DOHH2 (cell line): ENCODE data around the gene INSM1.

Source experiments
- H3F3A ChIP-seq: fragments of 200-600 bp; sonication (generic), shearing (Covaris generic); 2 replicates; pipeline ENCODE4 v1.6.0; 2016; ENCODE audit warnings: antibody characterized with exemption, mild to moderate bottlenecking; ENCODE audit not compliant: control insufficient read depth, insufficient read depth
- H3K27ac ChIP-seq: fragments of 200-600 bp; sonication (generic); 2 replicates; pipeline ENCODE4 v1.5.1; 2014; ENCODE audit warnings: low read depth, mild to moderate bottlenecking, low read length, moderate library complexity
- H3K27me3 ChIP-seq: fragments of 200-600 bp; sonication (generic); 2 replicates; pipeline ENCODE4 v1.6.1; 2014; ENCODE audit warnings: mild to moderate bottlenecking, low read length, mixed read lengths; ENCODE audit not compliant: control insufficient read depth
- H3K36me3 ChIP-seq: fragments of 200-600 bp; sonication (generic); 2 replicates; pipeline ENCODE4 v1.6.1; 2014; ENCODE audit warnings: mild to moderate bottlenecking, low read length, moderate library complexity, mixed read lengths; ENCODE audit not compliant: control insufficient read depth
- H3K4me1 ChIP-seq: fragments of 200-600 bp; sonication (generic); 2 replicates; pipeline ENCODE4 v1.6.1; 2014; ENCODE audit warnings: mild to moderate bottlenecking, low read length, mixed read lengths; ENCODE audit not compliant: control insufficient read depth
- H3K4me2 ChIP-seq: fragments of 200-600 bp; sonication (generic); 2 replicates; pipeline ENCODE4 v1.6.0; 2014; ENCODE audit warnings: mild to moderate bottlenecking, low read length, moderate library complexity
- H3K4me3 ChIP-seq: fragments of 200-600 bp; sonication (generic); 2 replicates; pipeline ENCODE4 v1.5.1; 2014; ENCODE audit warnings: mild to moderate bottlenecking, low read length, mixed read lengths
- H3K79me2 ChIP-seq: fragments of 200-600 bp; sonication (generic); 2 replicates; pipeline ENCODE4 v1.6.1; 2014; ENCODE audit warnings: mild to moderate bottlenecking, low read length, mixed read lengths; ENCODE audit not compliant: control insufficient read depth
- H3K9me2 ChIP-seq: fragments of 200-600 bp; sonication (generic); replicated peaks from 2 replicates; pipeline ENCODE4 v1.6.1; 2014; ENCODE audit warnings: mild to moderate bottlenecking, low read length, mixed read lengths; ENCODE audit not compliant: control insufficient read depth
- H3K9me3 ChIP-seq: fragments of 200-600 bp; sonication (generic); 2 replicates; pipeline ENCODE4 v1.6.1; 2014; ENCODE audit warnings: antibody characterized with exemption, low read length, mixed read lengths; ENCODE audit not compliant: control insufficient read depth, insufficient read depth
- H4K20me1 ChIP-seq: fragments of 200-600 bp; sonication (generic); 2 replicates; pipeline ENCODE4 v1.6.0; 2014; ENCODE audit warnings: low read depth, mild to moderate bottlenecking, antibody characterized with exemption, low read length, moderate library complexity; ENCODE audit not compliant: control insufficient read depth, insufficient read depth
- EZH2phosphoT487 ChIP-seq: fragments of 200-600 bp; sonication (generic); IDR thresholded peaks from 2 replicates; pipeline ENCODE4 v1.6.1; 2017; ENCODE audit warnings: borderline replicate concordance, mild to moderate bottlenecking, antibody characterized with exemption, low read length, moderate library complexity, mixed read lengths
- TF ChIP-seq, protein P1 (sequence below): fragments of 200-600 bp; sonication (generic); IDR thresholded peaks from one replicate; pipeline ENCODE4 v1.5.1; 2014; ENCODE audit warnings: antibody characterized with exemption, mild to moderate bottlenecking, low read depth, low read length; ENCODE audit not compliant: poor library complexity, severe bottlenecking

Gene INSM1

DNA sequence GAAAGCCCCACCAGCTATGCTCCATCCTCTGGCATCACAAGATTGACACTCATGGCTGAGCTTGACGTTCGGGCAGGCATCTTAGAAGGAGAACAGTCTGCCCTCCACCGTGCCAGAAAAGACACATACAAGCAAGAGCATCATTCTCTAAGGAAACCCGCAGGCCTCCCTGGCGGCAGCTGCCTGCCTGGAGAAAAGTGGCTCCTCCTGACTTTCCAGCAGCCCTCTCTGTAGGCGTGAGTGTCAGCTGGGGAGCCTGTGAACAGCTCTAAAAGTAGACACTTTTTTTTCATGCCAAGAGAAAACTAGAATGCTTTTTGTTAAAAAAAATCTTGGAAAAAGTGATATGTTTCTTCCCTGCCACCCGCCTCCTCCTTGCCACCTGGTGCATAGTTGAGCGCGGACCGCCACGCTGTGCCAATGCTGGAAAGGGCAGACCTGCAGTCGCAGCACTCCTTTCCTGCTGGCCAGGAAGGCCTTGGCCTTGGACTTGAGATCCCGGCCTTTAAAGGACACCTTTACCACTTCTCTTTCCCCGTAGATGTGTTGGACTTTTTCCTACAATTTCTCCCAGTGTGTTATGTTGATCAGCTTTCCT lies 29.7 kb upstream of the INSM1 start:
- peaks cover 3% of the 10 kb centered on the region for H3K27me3 ChIP-seq
- H3K4me3 ChIP-seq = no peak overlapping the region
- no peaks in the 10 kb centered on the region for H3K9me2 ChIP-seq
- no peaks in the 10 kb centered on the region for H3K9me3 ChIP-seq
- no peaks in the 10 kb centered on the region for H3F3A ChIP-seq
- TF ChIP-seq EZH2phosphoT487 = no peak
- TF ChIP-seq, protein P1, sequence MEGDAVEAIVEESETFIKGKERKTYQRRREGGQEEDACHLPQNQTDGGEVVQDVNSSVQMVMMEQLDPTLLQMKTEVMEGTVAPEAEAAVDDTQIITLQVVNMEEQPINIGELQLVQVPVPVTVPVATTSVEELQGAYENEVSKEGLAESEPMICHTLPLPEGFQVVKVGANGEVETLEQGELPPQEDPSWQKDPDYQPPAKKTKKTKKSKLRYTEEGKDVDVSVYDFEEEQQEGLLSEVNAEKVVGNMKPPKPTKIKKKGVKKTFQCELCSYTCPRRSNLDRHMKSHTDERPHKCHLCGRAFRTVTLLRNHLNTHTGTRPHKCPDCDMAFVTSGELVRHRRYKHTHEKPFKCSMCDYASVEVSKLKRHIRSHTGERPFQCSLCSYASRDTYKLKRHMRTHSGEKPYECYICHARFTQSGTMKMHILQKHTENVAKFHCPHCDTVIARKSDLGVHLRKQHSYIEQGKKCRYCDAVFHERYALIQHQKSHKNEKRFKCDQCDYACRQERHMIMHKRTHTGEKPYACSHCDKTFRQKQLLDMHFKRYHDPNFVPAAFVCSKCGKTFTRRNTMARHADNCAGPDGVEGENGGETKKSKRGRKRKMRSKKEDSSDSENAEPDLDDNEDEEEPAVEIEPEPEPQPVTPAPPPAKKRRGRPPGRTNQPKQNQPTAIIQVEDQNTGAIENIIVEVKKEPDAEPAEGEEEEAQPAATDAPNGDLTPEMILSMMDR = no peak
- H3K36me3 ChIP-seq = no peaks in the 10 kb centered on the region
- no peak overlapping the region for H3K27ac ChIP-seq
- H3K79me2 ChIP-seq = no peaks in the 10 kb centered on the region
- H3K4me2 ChIP-seq = no peak overlapping the region
- no peaks in the 10 kb centered on the region for H4K20me1 ChIP-seq
- H3K4me1 ChIP-seq = no peaks in the 10 kb centered on the region

DNA sequence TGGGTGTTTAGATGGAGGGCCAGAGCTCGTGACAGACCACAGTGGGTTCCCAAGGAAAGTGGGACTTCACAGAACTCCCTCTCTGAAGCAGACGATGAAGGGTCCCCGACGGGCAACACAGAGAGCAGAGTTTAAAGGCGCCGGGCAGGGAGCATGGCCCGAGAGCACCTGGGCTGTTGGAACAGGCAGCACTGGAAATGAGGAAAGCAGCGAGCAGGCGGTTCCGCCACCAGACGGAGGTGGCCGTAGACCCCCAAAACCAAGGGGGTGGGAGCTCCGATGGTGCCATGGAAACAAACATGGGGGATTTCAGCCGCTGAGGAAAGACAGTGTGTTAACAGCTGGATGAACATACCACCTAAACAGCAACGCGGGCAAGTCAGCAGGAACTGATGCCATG lies 27.5 kb upstream of the INSM1 start:
- Histone ChIP-seq H3K9me3 (no peaks in the 10 kb centered on the region), H3K4me1 (no peaks in the 10 kb centered on the region), H3K9me2 (no peaks in the 10 kb centered on the region), H3K27me3 (no peaks in the 10 kb centered on the region), H3K27ac (no peak overlapping the region), H3K79me2 (no peaks in the 10 kb centered on the region), H3K4me2 (no peak overlapping the region), H3F3A (no peaks in the 10 kb centered on the region), H3K4me3 (no peak overlapping the region), H4K20me1 (no peaks in the 10 kb centered on the region), H3K36me3 (no peaks in the 10 kb centered on the region)
- TF ChIP-seq, protein P1 = no peak
- no peak for TF ChIP-seq EZH2phosphoT487

DNA sequence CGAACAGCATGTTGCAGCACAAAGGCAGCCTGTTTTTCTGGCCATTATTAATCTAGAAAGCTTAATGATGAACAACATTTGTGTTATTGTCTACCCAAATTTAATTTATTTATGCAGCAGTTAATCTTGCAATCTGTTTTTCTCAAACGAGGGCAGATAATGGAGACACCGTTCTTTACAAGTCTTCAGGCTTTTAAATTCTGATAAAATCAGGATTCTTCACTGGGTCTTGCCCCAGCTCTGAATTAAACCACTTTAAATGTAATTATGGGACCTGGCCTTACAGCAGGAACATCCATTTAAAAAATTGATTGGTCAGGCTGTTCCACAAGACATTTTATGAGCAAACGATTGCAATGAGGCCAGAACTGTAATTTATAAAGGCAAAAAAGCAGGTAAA lies 26.5 kb upstream of the INSM1 start:
- TF ChIP-seq, protein P1 = no peak
- no peak for TF ChIP-seq EZH2phosphoT487
- Histone ChIP-seq H3K9me3 (no peaks in the 10 kb centered on the region), H3K27me3 (no peaks in the 10 kb centered on the region), H3F3A (no peaks in the 10 kb centered on the region), H3K4me2 (no peak overlapping the region), H4K20me1 (no peaks in the 10 kb centered on the region), H3K27ac (no peak overlapping the region), H3K4me1 (no peaks in the 10 kb centered on the region), H3K36me3 (no peaks in the 10 kb centered on the region), H3K79me2 (no peaks in the 10 kb centered on the region), H3K4me3 (no peak overlapping the region), H3K9me2 (no peaks in the 10 kb centered on the region)
